H1 (cell line): ENCODE results near the gene NTN4. TPM values are rescaled to one million over a fixed set of nuclear protein-coding genes. Genes with fewer than 3 reads are reported as not detected.

Source experiments
- KDM1A ChIP-seq: fragments of 200-600, 300-600 bp; sonication (generic); IDR thresholded peaks from 2 replicates; pipeline ENCODE4 v1.7.1; 2016; ENCODE audit warnings: mild to moderate bottlenecking, low read length, borderline replicate concordance
- RAD21 ChIP-seq, 2 experiments: IDR thresholded peaks in 1 of 2; conservative IDR thresholded peaks in 1 of 2; 2 replicates each; pipeline ENCODE4 v1.6.1; 2011; ENCODE audit warnings: low read depth in 2 of 2, low read length in 2 of 2, improper control_type of control experiment in 1 of 2, inconsistent platforms in 1 of 2, mild to moderate bottlenecking in 1 of 2, moderate library complexity in 1 of 2
- polyA plus RNA-seq, 7 experiments: library from polyadenylated mRNA; depleted of rRNA in 3 of 7; stranded (reverse) in 5 of 7; unstranded in 2 of 7; fragments of >200 nt in 5 of 7; fragments of 200-250 nt in 2 of 7; gene quantifications; 1 replicate in 5 of 7; 2 replicates in 1 of 7; 4 replicates in 1 of 7; pipeline versions ENCODE4 v1.2.1 to v1.2.3, GENCODE V29; 2011 to 2013; ENCODE audit warnings: missing spikeins in 2 of 7, mixed read lengths in 2 of 7
- total RNA-seq: library from RNA; stranded (reverse); fragmentation: NEBNext Ultra II Directional; extraction: Animal tissue kit (Norgen Biotek cat#: 25700); gene quantifications from 2 replicates; pipeline ENCODE4 v1.2.1, GENCODE V29; 2021

The NTN4 gene
- total and polyA plus RNA-seq, 2 of the 8 experiments (the other 6 are each of a cell fraction or from before 2014, with no cell fraction given): 0.74 to 1.3 TPM

DNA sequence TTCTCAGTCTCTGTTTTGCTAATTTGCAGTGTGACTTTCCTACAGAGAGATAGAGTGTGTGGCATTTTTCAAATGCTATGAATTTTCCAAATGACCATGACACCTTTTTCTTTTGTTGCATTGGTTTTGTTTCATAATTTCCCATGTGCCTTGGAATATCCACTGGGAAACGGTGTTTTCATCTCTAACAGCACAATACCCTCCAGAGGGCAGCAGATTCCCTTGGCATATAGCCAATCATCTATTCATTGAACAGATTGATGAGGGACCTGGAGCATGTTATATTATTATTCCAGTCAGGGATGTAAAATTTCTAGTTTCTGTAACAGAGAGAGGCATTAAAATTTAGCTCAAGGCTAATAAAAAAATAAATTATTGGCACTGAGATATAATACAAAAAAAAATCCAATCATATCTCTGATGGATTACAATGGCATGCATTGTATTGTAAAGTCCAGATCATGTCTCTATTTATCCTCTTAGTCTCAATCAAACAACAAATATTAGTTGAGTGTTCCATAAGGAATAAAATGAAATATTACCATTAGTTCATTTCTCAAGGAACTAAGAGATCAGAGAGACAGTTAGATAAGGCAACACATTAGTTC is 29.6 kb upstream of the NTN4 start (continued):
- peak; percentile 69 to 75 for TF ChIP-seq RAD21 (IDR thresholded peaks at IDR 0.05 in 1 of 2, conservative IDR thresholded peaks at IDR 0.05 in 1 of 2; ENCODE audit: low read depth in 2 of 2, low read length in 2 of 2)
- TF ChIP-seq KDM1A: no peak
